ENCODE measurements around the gene ZNF609. TPM values are rescaled to one million over a fixed set of nuclear protein-coding genes. Genes with fewer than 3 reads are reported as not detected.

The ZNF609 gene
- total RNA-seq, 1 experiment from 2014 or later: 31.0 TPM

- Histone ChIP-seq H3K4me2 (ENCODE audit: low read length) (no peak overlapping the region), H3K27me3 (ENCODE audit: insufficient read depth, low read length) (no peaks in the 10 kb centered on the region), H3K9ac (ENCODE audit: low read length) (no peak overlapping the region), H3K27ac (ENCODE audit: low read depth, low read length) (no peak overlapping the region), H2AFZ (ENCODE audit: low read depth, low read length, poor library complexity, severe bottlenecking) (no peak overlapping the region), H3K36me3 (ENCODE audit: control insufficient read depth in 1 of 2, insufficient read depth in 2 of 2, low read length in 2 of 2) (no peaks in the 10 kb centered on the region), H3K9me2 (ENCODE audit: insufficient read depth) (no peaks in the 10 kb centered on the region), H4K20me1 (ENCODE audit: insufficient read depth) (no peaks in the 10 kb centered on the region), H3K9me3 (ENCODE audit: control insufficient read depth in 1 of 2, insufficient read depth in 1 of 2, low read depth in 1 of 2, low read length in 2 of 2) (peaks cover 3 to 11% of the 10 kb centered on the region in 2 experiments; a peak in 1 of 4 replicates), H3K79me2 (ENCODE audit: insufficient read depth, low read length) (peaks cover 38% of the 10 kb centered on the region; the same call in 1 of the 2 replicates), H3K4me1 (ENCODE audit: control insufficient read depth in 1 of 2, insufficient read depth in 2 of 2, low read length in 2 of 2) (0 out of 4 replicates have a peak, but pooled peaks cover 0 to 3% of the 10 kb centered on the region in 2 experiments), H3K4me3 (replicated peaks in 1 of 2; ENCODE audit: low read depth in 1 of 2, low read length in 2 of 2) (no peak overlapping the region)
- DNase-seq (ENCODE audit: low read depth, low spot score) (no peak), ATAC-seq (no peak)
- ChIA-PET CTCF (no interaction called here), POLR2A (no interaction called here), RAD21 (ENCODE audit: low non-redundant PET in 1 of 2, low total read pairs in 2 of 2, uncharacterized antibody in 2 of 2, unreplicated experiment in 2 of 2) (no interaction called here)
- no TSS peak for BruUV-seq (replicated peaks)
- TF ChIP-seq ATF3 (IDR thresholded peaks at IDR 0.05) (no peak), REST (IDR thresholded peaks at IDR 0.05; ENCODE audit: low read depth) (no peak), CBX3 (IDR thresholded peaks at IDR 0.05; ENCODE audit: low read depth) (no peak), ELF1 (IDR thresholded peaks at IDR 0.05; ENCODE audit: borderline replicate concordance, low read depth) (no peak), CTCF (IDR thresholded peaks at IDR 0.05 in 2 of 3, conservative IDR thresholded peaks at IDR 0.05 in 1 of 3; ENCODE audit: borderline replicate concordance in 1 of 3, insufficient read depth in 1 of 3, low read depth in 2 of 3, low read length in 2 of 3) (no peak), SRF (IDR thresholded peaks at IDR 0.05; ENCODE audit: low read depth) (no peak), EGR1 (IDR thresholded peaks at IDR 0.05; ENCODE audit: low read depth) (no peak), POLR2AphosphoS5 (IDR thresholded peaks at IDR 0.05; ENCODE audit: low read depth, low read length) (no peak), SIN3A (IDR thresholded peaks at IDR 0.05; ENCODE audit: low read depth) (no peak), POLR2A (IDR thresholded peaks at IDR 0.05; ENCODE audit: borderline replicate concordance, extremely low read depth, insufficient read depth, insufficient read length) (no peak), JUND (IDR thresholded peaks at IDR 0.05) (no peak), EZH2phosphoT487 (IDR thresholded peaks at IDR 0.05; ENCODE audit: borderline replicate concordance) (no peak), RAD21 (IDR thresholded peaks at IDR 0.05; ENCODE audit: low read depth) (no peak), EZH2 (IDR thresholded peaks at IDR 0.05) (no peak), ZFX (IDR thresholded peaks at IDR 0.05) (no peak), TCF7L2 (IDR thresholded peaks at IDR 0.05; ENCODE audit: borderline replicate concordance, extremely low read depth, insufficient read depth, insufficient read length) (no peak), FOSL1 (IDR thresholded peaks at IDR 0.05; ENCODE audit: low read depth) (no peak)
- intact Hi-C loops (cut with micrococcal nuclease): no loop called here
Observed at GRCh38 chr15:64580696-64581407, 120.5 kb downstream of the ZNF609 start.
